Trophoblast cell (in vitro differentiated cells and primary cell): ENCODE results near the gene PCGF3.

Experiments used
- DNase-seq, 2 donors: peaks; one replicate each; pipeline ENCODE4 v3.0.0-alpha.2; 2016
- H2AFZ ChIP-seq: 2 replicates; pipeline ENCODE4 v1.6.1; 2013; ENCODE audit warnings: low read length, moderate library complexity, mild to moderate bottlenecking; ENCODE audit not compliant: insufficient read depth, poor library complexity
- H2AK5ac ChIP-seq: 2 replicates; pipeline ENCODE4 v1.6.1; 2013; ENCODE audit warnings: mild to moderate bottlenecking, low read length
- H2BK120ac ChIP-seq: 2 replicates; pipeline ENCODE4 v1.6.1; 2013; ENCODE audit warnings: low read length, mild to moderate bottlenecking, moderate library complexity; ENCODE audit not compliant: insufficient read depth, poor library complexity
- H2BK12ac ChIP-seq: 2 replicates; pipeline ENCODE4 v1.6.1; 2013; ENCODE audit warnings: mild to moderate bottlenecking, low read length, moderate library complexity
- H2BK5ac ChIP-seq: 2 replicates; pipeline ENCODE4 v1.6.1; 2013; ENCODE audit warnings: low read length, low read depth, moderate library complexity, mild to moderate bottlenecking; ENCODE audit not compliant: poor library complexity
- H3K14ac ChIP-seq: 2 replicates; pipeline ENCODE4 v1.6.1; 2013; ENCODE audit warnings: mild to moderate bottlenecking, low read length
- H3K18ac ChIP-seq: 2 replicates; pipeline ENCODE4 v1.6.1; 2013; ENCODE audit warnings: mild to moderate bottlenecking, low read length
- H3K23ac ChIP-seq: 2 replicates; pipeline ENCODE4 v1.6.1; 2013; ENCODE audit warnings: low read length
- H3K27ac ChIP-seq: 2 replicates; pipeline ENCODE4 v1.5.1; 2013; ENCODE audit warnings: low read depth, mild to moderate bottlenecking, inconsistent platforms, low read length, moderate library complexity
- H3K27me3 ChIP-seq: 2 replicates; pipeline ENCODE4 v1.6.1; 2013; ENCODE audit warnings: inconsistent platforms, mild to moderate bottlenecking, low read length, moderate library complexity; ENCODE audit not compliant: insufficient read depth
- H3K36me3 ChIP-seq, 2 experiments: 1 replicate in 1 of 2; 2 replicates in 1 of 2; pipeline ENCODE4 v1.6.1; 2013; ENCODE audit warnings: low read length in 2 of 2, mild to moderate bottlenecking in 2 of 2, moderate library complexity in 1 of 2; ENCODE audit not compliant: insufficient read depth in 2 of 2, control insufficient read depth in 1 of 2
- H3K4ac ChIP-seq: 2 replicates; pipeline ENCODE4 v1.6.1; 2013; ENCODE audit warnings: low read depth, mild to moderate bottlenecking, low read length, moderate library complexity
- H3K4me1 ChIP-seq, 2 experiments: 1 replicate in 1 of 2; 2 replicates in 1 of 2; pipeline ENCODE4 v1.6.1; 2013; ENCODE audit warnings: low read length in 2 of 2, mild to moderate bottlenecking in 2 of 2, moderate library complexity in 1 of 2; ENCODE audit not compliant: insufficient read depth in 2 of 2, control insufficient read depth in 1 of 2
- H3K4me2 ChIP-seq: 2 replicates; pipeline ENCODE4 v1.6.1; 2013; ENCODE audit warnings: inconsistent platforms, mild to moderate bottlenecking, low read length, moderate library complexity
- H3K4me3 ChIP-seq: 2 replicates; pipeline ENCODE4 v1.5.1; 2013; ENCODE audit warnings: mild to moderate bottlenecking, low read depth, low read length, inconsistent platforms
- H3K79me1 ChIP-seq: one replicate; pipeline ENCODE4 v1.6.1; 2013; ENCODE audit warnings: low read length
- H3K79me2 ChIP-seq: 2 replicates; pipeline ENCODE4 v1.6.1; 2013; ENCODE audit warnings: low read length, mild to moderate bottlenecking; ENCODE audit not compliant: control insufficient read depth, insufficient read depth, poor library complexity
- H3K9ac ChIP-seq: 2 replicates; pipeline ENCODE4 v1.6.1; 2013; ENCODE audit warnings: mild to moderate bottlenecking, low read length
- H3K9me3 ChIP-seq: 2 replicates; pipeline ENCODE4 v1.6.1; 2013; ENCODE audit warnings: low read depth, mild to moderate bottlenecking, control low read depth, inconsistent platforms, low read length; ENCODE audit not compliant: insufficient read depth
- H4K12ac ChIP-seq: 2 replicates; pipeline ENCODE4 v1.6.1; 2013; ENCODE audit warnings: low read depth, mild to moderate bottlenecking, low read length, moderate library complexity
- H4K8ac ChIP-seq: 2 replicates; pipeline ENCODE4 v1.6.1; 2013; ENCODE audit warnings: low read depth, mild to moderate bottlenecking, low read length, moderate library complexity
- H4K91ac ChIP-seq: one replicate; pipeline ENCODE4 v1.6.1; 2013; ENCODE audit warnings: low read depth, mild to moderate bottlenecking, low read length, moderate library complexity
- WGBS: extraction: QIAGEN DNeasy Blood & Tissue Kit; methylation state at CpG from one replicate; pipeline ENCODE4 v1.1.7; 2013; ENCODE audit warnings: missing lambda C conversion rate; ENCODE audit not compliant: insufficient read length, insufficient coverage; ENCODE audit errors: extremely low coverage; 5-methylcytosine and 5-hydroxymethylcytosine counted together

PCGF3 gene

GRCh38 chr4:784401-785331 is 79.0 kb downstream of the PCGF3 start:
- no peak overlapping the region for H4K8ac ChIP-seq
- H3K27me3 ChIP-seq = peaks cover 29% of the 10 kb centered on the region
- H3K79me1 ChIP-seq = peaks cover 23% of the 10 kb centered on the region
- H3K4me1 ChIP-seq = peaks cover 19 to 20% of the 10 kb centered on the region in 2 experiments
- no CpG with 5 or more reads among the region's 57 CpGs for WGBS
- H3K4me3 ChIP-seq = no peak overlapping the region
- H2BK5ac ChIP-seq = no peak overlapping the region
- H3K36me3 ChIP-seq = peaks cover 5 to 7% of the 10 kb centered on the region in 2 experiments
- H4K12ac ChIP-seq = no peak overlapping the region
- H3K4ac ChIP-seq = no peak overlapping the region
- no peak overlapping the region for H4K91ac ChIP-seq
- no peak overlapping the region for H2AFZ ChIP-seq
- H3K9ac ChIP-seq = no peak overlapping the region
- no peak overlapping the region for H3K23ac ChIP-seq
- DNase-seq = no peak
- H3K9me3 ChIP-seq = peaks cover 2% of the 10 kb centered on the region
- no peak overlapping the region for H2BK120ac ChIP-seq
- no peak overlapping the region for H3K18ac ChIP-seq
- H3K27ac ChIP-seq = no peak overlapping the region
- no peak overlapping the region for H2BK12ac ChIP-seq
- no peak overlapping the region for H3K14ac ChIP-seq
- H2AK5ac ChIP-seq = no peak overlapping the region
- H3K79me2 ChIP-seq = peaks cover 17% of the 10 kb centered on the region
- H3K4me2 ChIP-seq = peak overlapping the region; percentile 2

- Histone ChIP-seq H2BK12ac (no peak overlapping the region), H3K4me1 (peaks cover 16 to 17% of the 10 kb centered on the region in 2 experiments), H4K12ac (no peak overlapping the region), H3K18ac (no peak overlapping the region), H3K23ac (no peak overlapping the region), H2BK5ac (no peak overlapping the region), H3K36me3 (no peaks in the 10 kb centered on the region), H3K27me3 (peaks cover 29% of the 10 kb centered on the region), H3K4me3 (no peak overlapping the region), H3K79me1 (peaks cover 23% of the 10 kb centered on the region), H3K9me3 (peaks cover 2% of the 10 kb centered on the region), H3K4ac (no peak overlapping the region), H2AK5ac (no peak overlapping the region), H4K8ac (no peak overlapping the region), H4K91ac (no peak overlapping the region), H3K79me2 (peaks cover 17% of the 10 kb centered on the region), H3K27ac (no peak overlapping the region), H3K14ac (no peak overlapping the region), H2BK120ac (no peak overlapping the region), H3K9ac (no peak overlapping the region), H2AFZ (no peak overlapping the region), H3K4me2 (peak overlapping the region; percentile 2)
- DNase-seq = no peak
- no CpG with 5 or more reads among the region's 57 CpGs for WGBS
Observed at GRCh38 chr4:785332-786073, 79.9 kb downstream of the PCGF3 start.

GRCh38 chr4:786074-786741 is 80.6 kb downstream of the PCGF3 start:
- Histone ChIP-seq H3K4me2 (no peak overlapping the region), H3K23ac (no peak overlapping the region), H3K36me3 (no peaks in the 10 kb centered on the region), H2BK5ac (no peak overlapping the region), H3K27me3 (peaks cover 29% of the 10 kb centered on the region), H3K4me1 (peaks cover 13 to 15% of the 10 kb centered on the region in 2 experiments), H3K14ac (no peak overlapping the region), H2BK12ac (no peak overlapping the region), H3K9me3 (peaks cover 2% of the 10 kb centered on the region), H3K4ac (no peak overlapping the region), H3K18ac (no peak overlapping the region), H2AFZ (no peak overlapping the region), H3K79me2 (peaks cover 10% of the 10 kb centered on the region), H4K91ac (no peak overlapping the region), H2AK5ac (no peak overlapping the region), H4K8ac (no peak overlapping the region), H3K4me3 (no peak overlapping the region), H3K9ac (no peak overlapping the region), H2BK120ac (no peak overlapping the region), H3K27ac (no peak overlapping the region), H3K79me1 (peaks cover 17% of the 10 kb centered on the region), H4K12ac (no peak overlapping the region)
- no CpG with 5 or more reads among the region's 72 CpGs for WGBS
- DNase-seq = no peak

- Histone ChIP-seq H3K18ac (no peak overlapping the region), H2AK5ac (no peak overlapping the region), H3K4me3 (no peak overlapping the region), H3K4me1 (peaks cover 13 to 15% of the 10 kb centered on the region in 2 experiments), H3K79me1 (peaks cover 13% of the 10 kb centered on the region), H3K4ac (no peak overlapping the region), H3K23ac (no peak overlapping the region), H3K9me3 (peaks cover 2% of the 10 kb centered on the region), H4K8ac (no peak overlapping the region), H3K9ac (no peak overlapping the region), H3K36me3 (no peaks in the 10 kb centered on the region), H3K14ac (no peak overlapping the region), H2BK5ac (no peak overlapping the region), H2BK12ac (no peak overlapping the region), H4K12ac (no peak overlapping the region), H3K27me3 (peaks cover 29% of the 10 kb centered on the region), H2AFZ (no peak overlapping the region), H2BK120ac (no peak overlapping the region), H3K27ac (no peak overlapping the region), H3K4me2 (no peak overlapping the region), H3K79me2 (peaks cover 6% of the 10 kb centered on the region), H4K91ac (no peak overlapping the region)
- no peak for DNase-seq
- WGBS = no CpG with 5 or more reads among the region's 16 CpGs
Observed at GRCh38 chr4:786861-787300, 81.2 kb downstream of the PCGF3 start.
